GM12874 (cell line): Measurements from ENCODE around the gene CUX1.

Experiments used
- TF ChIP-seq, protein P1 (sequence below): IDR thresholded peaks from 2 replicates; pipeline ENCODE4 v1.5.1; 2011; ENCODE audit warnings: low read depth, mild to moderate bottlenecking, control low read depth, low read length, moderate library complexity; ENCODE audit not compliant: insufficient read depth

Gene CUX1

DNA sequence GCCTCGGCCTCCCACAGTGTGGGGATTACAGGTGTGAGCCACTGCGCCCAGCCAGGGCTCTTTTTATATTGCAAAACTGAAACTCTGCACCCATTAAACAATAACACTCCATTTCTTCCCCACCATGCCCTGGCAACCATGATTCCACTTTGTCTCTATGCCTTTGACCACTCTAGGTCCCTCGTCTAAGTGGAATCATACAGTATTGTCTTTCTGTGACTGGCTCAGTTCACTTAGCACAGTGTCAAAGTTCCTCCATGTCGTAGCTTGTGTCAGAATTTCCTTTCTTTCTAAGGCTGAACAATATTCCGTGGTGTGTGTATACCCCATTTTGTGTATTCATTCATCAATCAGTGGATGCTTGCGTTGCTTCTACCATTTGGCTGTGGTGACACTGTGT is 46.2 kb downstream of the CUX1 start:
- TF ChIP-seq, protein P1, sequence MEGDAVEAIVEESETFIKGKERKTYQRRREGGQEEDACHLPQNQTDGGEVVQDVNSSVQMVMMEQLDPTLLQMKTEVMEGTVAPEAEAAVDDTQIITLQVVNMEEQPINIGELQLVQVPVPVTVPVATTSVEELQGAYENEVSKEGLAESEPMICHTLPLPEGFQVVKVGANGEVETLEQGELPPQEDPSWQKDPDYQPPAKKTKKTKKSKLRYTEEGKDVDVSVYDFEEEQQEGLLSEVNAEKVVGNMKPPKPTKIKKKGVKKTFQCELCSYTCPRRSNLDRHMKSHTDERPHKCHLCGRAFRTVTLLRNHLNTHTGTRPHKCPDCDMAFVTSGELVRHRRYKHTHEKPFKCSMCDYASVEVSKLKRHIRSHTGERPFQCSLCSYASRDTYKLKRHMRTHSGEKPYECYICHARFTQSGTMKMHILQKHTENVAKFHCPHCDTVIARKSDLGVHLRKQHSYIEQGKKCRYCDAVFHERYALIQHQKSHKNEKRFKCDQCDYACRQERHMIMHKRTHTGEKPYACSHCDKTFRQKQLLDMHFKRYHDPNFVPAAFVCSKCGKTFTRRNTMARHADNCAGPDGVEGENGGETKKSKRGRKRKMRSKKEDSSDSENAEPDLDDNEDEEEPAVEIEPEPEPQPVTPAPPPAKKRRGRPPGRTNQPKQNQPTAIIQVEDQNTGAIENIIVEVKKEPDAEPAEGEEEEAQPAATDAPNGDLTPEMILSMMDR = no peak

DNA sequence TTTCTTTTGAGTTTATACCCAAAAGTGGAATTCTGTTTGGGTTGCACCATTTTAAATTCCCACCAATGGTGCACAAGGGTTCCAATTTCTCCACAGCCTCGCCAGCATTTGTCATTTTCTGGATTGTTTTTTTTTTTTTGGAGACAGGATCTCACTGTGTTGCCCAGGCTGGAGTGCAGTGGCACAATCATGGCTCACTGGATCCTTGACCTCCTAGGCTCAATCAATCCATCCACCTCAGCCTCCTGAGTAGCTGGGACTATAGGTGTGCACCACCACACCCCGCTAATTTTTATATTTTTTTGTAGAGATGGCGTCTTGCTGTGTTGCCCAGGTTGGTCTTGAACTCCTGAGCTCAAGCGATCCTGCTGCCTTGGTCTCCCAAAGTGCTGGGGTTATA is 46.6 kb downstream of the CUX1 start:
- TF ChIP-seq, protein P1 = no peak

DNA sequence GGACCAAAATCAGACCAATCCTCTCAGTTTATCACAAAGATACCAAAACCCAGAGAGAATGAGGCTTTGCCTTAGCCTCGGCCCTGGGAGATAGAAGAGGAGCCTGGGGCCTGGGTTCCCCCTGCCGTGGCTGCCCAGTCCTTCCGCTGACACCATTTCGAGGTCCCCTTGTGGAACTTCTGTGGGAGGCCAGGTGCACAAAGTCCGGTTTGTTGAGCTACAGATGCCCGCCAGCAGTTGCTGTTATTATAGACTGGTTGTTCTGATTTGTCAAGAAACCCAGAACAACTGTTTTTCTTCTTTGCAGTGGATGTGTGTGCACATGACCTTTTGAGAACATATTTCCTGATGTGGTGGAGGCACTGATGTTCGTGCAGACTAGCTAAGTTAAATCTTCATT is 47.6 kb downstream of the CUX1 start:
- TF ChIP-seq, protein P1 = no peak

DNA sequence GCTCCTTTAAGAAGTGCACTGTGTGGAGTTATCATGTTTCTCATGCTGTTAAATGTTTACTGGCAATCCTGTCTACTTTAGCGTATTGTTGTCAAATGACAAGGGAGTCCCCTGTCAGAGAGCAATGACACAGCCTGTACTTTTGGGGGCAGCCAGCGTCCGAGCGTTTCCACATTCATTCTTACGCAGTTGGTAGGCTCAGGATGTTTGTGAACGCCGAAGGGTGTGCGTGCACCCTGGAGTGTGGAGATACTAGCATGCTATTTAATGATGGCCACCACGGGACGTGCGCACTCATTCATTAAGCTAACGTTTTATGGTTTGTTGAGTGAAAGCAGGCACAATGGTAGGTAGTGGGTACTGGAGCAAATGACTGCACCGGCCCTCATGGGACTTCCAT is 48.0 kb downstream of the CUX1 start:
- TF ChIP-seq, protein P1 = no peak

DNA sequence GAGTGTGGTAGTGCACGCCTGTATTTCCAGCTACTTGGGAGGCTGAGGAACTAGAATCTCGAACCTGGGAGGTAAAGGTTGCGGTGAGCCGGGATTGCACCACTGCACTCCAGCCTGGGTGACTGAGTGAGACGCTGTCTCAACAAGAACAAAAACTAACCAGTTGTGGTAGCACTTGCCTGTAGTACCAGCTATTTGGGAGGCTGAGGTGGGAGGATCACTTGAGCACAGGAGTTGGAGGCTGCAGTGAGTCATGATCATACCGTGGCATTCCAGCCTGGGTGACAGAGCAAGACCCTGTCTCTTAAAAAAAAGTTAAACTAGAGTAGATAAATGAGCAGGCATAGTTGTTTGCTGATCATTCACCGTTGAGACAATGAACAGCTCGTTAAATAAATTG is 48.9 kb downstream of the CUX1 start:
- TF ChIP-seq, protein P1 = no peak

DNA sequence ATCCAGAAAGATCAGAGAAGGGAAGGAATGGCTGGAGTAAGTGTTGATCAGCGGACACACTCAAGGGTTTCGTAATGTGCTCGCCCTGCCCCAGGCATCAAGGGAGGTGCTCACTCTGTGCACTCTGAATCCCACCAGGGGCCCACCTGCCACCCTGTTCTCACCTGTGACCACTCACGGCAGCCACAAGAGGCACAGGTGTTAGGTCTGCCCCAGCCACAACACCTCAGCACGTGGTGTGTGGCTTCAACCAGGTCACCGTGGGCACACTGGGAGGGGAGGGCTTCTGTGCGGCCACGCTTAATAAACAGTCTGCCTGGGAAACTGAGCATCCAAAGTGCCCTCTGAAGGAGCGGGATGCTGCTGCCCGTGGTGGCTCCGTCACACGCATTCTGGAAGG is 49.8 kb downstream of the CUX1 start:
- TF ChIP-seq, protein P1 = no peak

DNA sequence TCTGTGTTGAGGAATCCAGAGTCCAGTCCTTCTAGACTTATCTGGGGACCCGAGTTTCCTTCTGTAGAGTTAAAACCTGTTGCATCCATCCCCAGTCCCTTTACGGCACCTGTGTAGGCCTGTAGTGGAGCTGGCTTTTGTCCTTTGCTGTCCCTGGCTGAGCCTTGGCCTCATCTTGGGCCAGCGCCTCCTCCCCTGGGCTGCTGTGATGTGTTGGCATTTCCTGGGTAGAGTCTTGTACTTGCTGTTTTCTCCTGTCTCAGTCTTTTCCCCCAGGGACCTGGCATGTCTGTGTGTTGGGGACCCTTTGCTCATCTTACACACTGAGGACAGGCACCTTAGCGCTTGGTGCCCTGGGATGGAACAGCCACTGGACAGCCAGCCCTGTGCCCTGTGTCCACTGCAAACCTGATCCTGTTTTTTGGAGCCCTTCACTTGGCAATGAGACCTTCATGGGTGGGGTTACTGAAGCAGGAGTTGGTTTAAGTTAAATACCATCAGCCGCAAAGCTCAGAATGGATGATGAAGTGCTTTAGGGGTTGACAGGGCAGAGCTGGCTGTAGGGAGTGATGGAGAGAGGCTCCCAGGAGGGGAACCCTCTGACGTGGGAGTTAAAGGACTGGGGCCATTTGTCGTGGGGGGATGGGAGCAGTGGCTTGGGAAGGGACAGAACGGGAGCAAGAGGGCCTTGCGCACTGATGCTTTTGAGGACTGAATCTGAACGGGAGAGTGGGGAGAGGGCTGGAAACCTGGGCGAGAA is 50.9 kb downstream of the CUX1 start:
- TF ChIP-seq, protein P1 = no peak
